GM12865 (cell line): Measurements from ENCODE around the gene ASB6.

Experiments
- DNase-seq: peaks from one replicate; pipeline ENCODE4 v3.0.0; 2010; ENCODE audit warnings: low read depth
- H3K4me3 ChIP-seq: 2 replicates; pipeline ENCODE4 v1.5.1; 2011; ENCODE audit warnings: mild to moderate bottlenecking, low read depth, low read length, control low read depth
- CTCF ChIP-seq: IDR thresholded peaks from 2 replicates; pipeline ENCODE4 v1.5.1; 2011; ENCODE audit warnings: low read length, control low read depth, low read depth, inconsistent platforms; ENCODE audit not compliant: insufficient read depth; ENCODE audit errors: missing control alignments

The ASB6 gene

GRCh38 chr9:129633207-129633606, 8.7 kb downstream of the ASB6 start:
- DNase-seq: no peak
- no peak for TF ChIP-seq CTCF
- H3K4me3 ChIP-seq: no peak overlapping the region

GRCh38 chr9:129632460-129632859, 9.5 kb downstream of the ASB6 start:
- no peak overlapping the region for H3K4me3 ChIP-seq
- no peak for DNase-seq
- TF ChIP-seq CTCF: no peak

GRCh38 chr9:129631674-129632129, 10.2 kb downstream of the ASB6 start:
- no peak for TF ChIP-seq CTCF
- H3K4me3 ChIP-seq: no peak overlapping the region
- no peak for DNase-seq

GRCh38 chr9:129630967-129631673, 10.8 kb downstream of the ASB6 start:
- H3K4me3 ChIP-seq: no peak overlapping the region
- no peak for DNase-seq
- no peak for TF ChIP-seq CTCF

GRCh38 chr9:129629251-129629820, 12.6 kb downstream of the ASB6 start:
- no peak for DNase-seq

GRCh38 chr9:129628709-129629108, 13.2 kb downstream of the ASB6 start:
- no peak for TF ChIP-seq CTCF
- no peak for DNase-seq
- H3K4me3 ChIP-seq: no peak overlapping the region

More at GRCh38 chr9:129629251-129629820, 12.6 kb downstream of the ASB6 start:
- H3K4me3 ChIP-seq: no peak overlapping the region
- TF ChIP-seq CTCF: no peak
